Kidney (tissue), 14 donors: ENCODE data around the gene FAM221B. TPM values are rescaled to one million over a fixed set of nuclear protein-coding genes. Genes with fewer than 3 reads are reported as not detected.

Experiments used
- DNase-seq, 5 donors: peaks; one replicate each; pipeline ENCODE4 v3.0.0-alpha.2; 2013 to 2020
- FAIRE-seq: peaks from 2 replicates; lab custom pipeline; 2012; peaks lifted over from hg19 to GRCh38; lab: Jason Lieb, UNC
- H3K27ac ChIP-seq, 2 donors: one replicate each; pipeline ENCODE4 v1.7.0; 2013; ENCODE audit warnings: low read depth in 2 of 2, low read length in 2 of 2, inconsistent platforms in 1 of 2
- H3K27me3 ChIP-seq: one replicate; pipeline ENCODE4 v1.7.1; 2013; ENCODE audit warnings: low read length, inconsistent platforms; ENCODE audit not compliant: control insufficient read depth, insufficient read depth
- H3K36me3 ChIP-seq, 3 donors: one replicate each; pipeline versions ENCODE4 v1.7.0 to v1.7.1; 2013; ENCODE audit warnings: low read length in 3 of 3, control low read depth in 1 of 3, inconsistent platforms in 1 of 3; ENCODE audit not compliant: insufficient read depth in 3 of 3, control insufficient read depth in 2 of 3
- H3K4me1 ChIP-seq, 3 donors: one replicate each; pipeline versions ENCODE4 v1.7.0 to v1.7.1; 2013; ENCODE audit warnings: low read length in 3 of 3, inconsistent platforms in 1 of 3, low read depth in 1 of 3; ENCODE audit not compliant: control insufficient read depth in 2 of 3, insufficient read depth in 2 of 3
- H3K4me3 ChIP-seq, 3 donors: one replicate each; pipeline versions ENCODE4 v1.7.0 to v1.8.1; 2013; ENCODE audit warnings: low read length in 3 of 3, control low read depth in 1 of 3, inconsistent platforms in 1 of 3
- H3K9ac ChIP-seq, 3 donors: one replicate each; pipeline versions ENCODE4 v1.7.0 to v1.7.1; 2013; ENCODE audit warnings: low read length in 3 of 3, control low read depth in 1 of 3, inconsistent platforms in 1 of 3
- H3K9me3 ChIP-seq, 3 donors: one replicate each; pipeline versions ENCODE4 v1.7.0 to v1.7.1; 2013; ENCODE audit warnings: low read length in 3 of 3, control low read depth in 1 of 3, inconsistent platforms in 1 of 3; ENCODE audit not compliant: control insufficient read depth in 2 of 3, insufficient read depth in 1 of 3
- intact Hi-C: fragments of 100-400 bp; cut with DNase I; formaldehyde crosslinking; loops from one replicate; pipeline ENCODE4 v1.11.1; 2022
- polyA plus RNA-seq: library from polyadenylated mRNA; stranded (reverse); fragments of 350-450 nt; fragmentation: Illumina TruSeq; extraction: RNeasy Lipid Tissue Mini Kit (QIAGEN cat#74804); gene quantifications from one replicate; pipeline ENCODE4 v1.2.3, GENCODE V29; 2014; ENCODE audit warnings: low read depth, low replicate concordance; ENCODE audit not compliant: insufficient read depth
- total RNA-seq: library from RNA; stranded (reverse); fragmentation: NEBNext Ultra II Directional; extraction: Animal tissue kit (Norgen Biotek cat#: 25700); gene quantifications from one replicate; pipeline ENCODE4 v1.2.1, GENCODE V29; 2021
- TF ChIP-seq, protein P1 (sequence below): IDR thresholded peaks from 3 replicates; pipeline ENCODE4 v1.5.1; 2012; ENCODE audit warnings: mild to moderate bottlenecking, moderate library complexity, borderline replicate concordance; ENCODE audit not compliant: insufficient read depth; ENCODE audit errors: extremely low read depth
- donor health status: control.
- donor health status: control.
- donor health status: control.
- donor health status: control.
- donor health status: control.
- donor health status: DM: yes; HTN: yes; CAD: no.
- donor health status: Normal renal cell carcinoma (clear cell type).

The FAM221B gene
- total and polyA plus RNA-seq, 2 donors from 2014 or later = not detected

DNA sequence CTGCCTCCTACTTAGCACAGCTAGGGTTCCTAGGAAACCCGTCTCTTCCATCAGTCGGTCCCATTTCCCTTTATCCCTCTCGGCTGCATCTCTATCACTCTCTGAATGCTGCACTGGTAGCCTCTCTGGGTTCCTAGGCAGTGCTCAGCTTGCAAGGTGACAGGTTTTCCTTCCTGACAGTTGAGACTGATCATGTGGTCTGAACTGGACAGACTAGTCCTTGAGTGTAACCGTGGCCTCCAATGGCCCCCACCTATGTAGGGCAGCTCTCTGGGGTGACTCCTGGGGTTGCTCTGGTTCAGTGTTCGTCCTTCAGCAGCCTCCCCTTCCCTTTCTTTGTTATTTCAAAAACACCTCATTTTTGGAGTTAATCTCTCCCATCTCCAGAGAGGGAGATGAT is 4.3 kb upstream of the FAM221B start:
- TF ChIP-seq, protein P1, sequence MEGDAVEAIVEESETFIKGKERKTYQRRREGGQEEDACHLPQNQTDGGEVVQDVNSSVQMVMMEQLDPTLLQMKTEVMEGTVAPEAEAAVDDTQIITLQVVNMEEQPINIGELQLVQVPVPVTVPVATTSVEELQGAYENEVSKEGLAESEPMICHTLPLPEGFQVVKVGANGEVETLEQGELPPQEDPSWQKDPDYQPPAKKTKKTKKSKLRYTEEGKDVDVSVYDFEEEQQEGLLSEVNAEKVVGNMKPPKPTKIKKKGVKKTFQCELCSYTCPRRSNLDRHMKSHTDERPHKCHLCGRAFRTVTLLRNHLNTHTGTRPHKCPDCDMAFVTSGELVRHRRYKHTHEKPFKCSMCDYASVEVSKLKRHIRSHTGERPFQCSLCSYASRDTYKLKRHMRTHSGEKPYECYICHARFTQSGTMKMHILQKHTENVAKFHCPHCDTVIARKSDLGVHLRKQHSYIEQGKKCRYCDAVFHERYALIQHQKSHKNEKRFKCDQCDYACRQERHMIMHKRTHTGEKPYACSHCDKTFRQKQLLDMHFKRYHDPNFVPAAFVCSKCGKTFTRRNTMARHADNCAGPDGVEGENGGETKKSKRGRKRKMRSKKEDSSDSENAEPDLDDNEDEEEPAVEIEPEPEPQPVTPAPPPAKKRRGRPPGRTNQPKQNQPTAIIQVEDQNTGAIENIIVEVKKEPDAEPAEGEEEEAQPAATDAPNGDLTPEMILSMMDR = no peak
- FAIRE-seq = no peak
- Histone ChIP-seq H3K9me3 (no peaks in the 10 kb centered on the region), H3K9ac (no peak overlapping the region), H3K36me3 (no peaks in the 10 kb centered on the region), H3K4me1 (peaks cover 0 to 36% (median 20%) of the 10 kb centered on the region in 3 donors), H3K4me3 (no peak overlapping the region), H3K27me3 (no peaks in the 10 kb centered on the region), H3K27ac (peak overlapping the region; percentile 44 to 52)
- intact Hi-C loops = no loop called here
- DNase-seq = peak in 1 of 5 donors; percentile 23

DNA sequence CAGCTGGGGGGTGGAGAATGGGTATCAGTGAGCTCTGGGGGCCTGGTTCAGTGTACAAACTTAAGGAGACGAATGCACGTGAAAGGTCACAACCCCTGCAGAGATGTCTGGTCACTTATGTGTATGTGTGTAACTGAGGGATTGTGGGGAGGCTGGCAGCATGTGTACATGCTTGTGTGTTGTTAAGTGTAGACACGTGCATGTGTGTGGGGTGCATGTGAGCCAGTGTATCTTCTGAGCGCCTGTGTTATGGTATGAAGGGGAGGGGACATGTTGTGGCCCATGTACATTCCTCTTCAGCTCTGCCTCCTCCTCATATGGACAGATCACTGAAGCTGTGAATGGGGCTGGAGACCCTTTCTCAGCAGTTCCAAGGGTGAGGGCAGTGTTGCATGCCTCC is 2.5 kb upstream of the FAM221B start:
- intact Hi-C loops = no loop called here
- no peaks in the 10 kb centered on the region for H3K36me3 ChIP-seq
- H3K4me3 ChIP-seq = no peak overlapping the region
- H3K9me3 ChIP-seq = no peaks in the 10 kb centered on the region
- H3K4me1 ChIP-seq = peaks cover 0 to 34% (median 20%) of the 10 kb centered on the region in 3 donors
- H3K9ac ChIP-seq = no peak overlapping the region
- no peaks in the 10 kb centered on the region for H3K27me3 ChIP-seq
- no peak for DNase-seq
- no peak for FAIRE-seq
- H3K27ac ChIP-seq = no peak overlapping the region
- TF ChIP-seq, protein P1 = no peak

- Histone ChIP-seq H3K36me3 (no peaks in the 10 kb centered on the region), H3K9me3 (no peaks in the 10 kb centered on the region), H3K27ac (peak overlapping the region; percentile 88 to 93), H3K9ac (peak overlapping the region; percentile 37 to 84 (median 44)), H3K27me3 (no peaks in the 10 kb centered on the region), H3K4me3 (peak overlapping the region; percentile 60 to 90 (median 61)), H3K4me1 (peaks cover 0 to 33% (median 16%) of the 10 kb centered on the region in 3 donors)
- TF ChIP-seq, protein P1 = no peak
- DNase-seq (no peak), FAIRE-seq (no peak)
- intact Hi-C loops = no loop called here
Observed at GRCh38 chr9:35829764-35830096, 1.2 kb upstream of the FAM221B start.
